Posterior vena cava (tissue), 2 donors: Measurements from ENCODE around the gene PLXNA4. TPM values are rescaled to one million over a fixed set of nuclear protein-coding genes. Genes with fewer than 3 reads are reported as not detected.

ENCODE experiments used
- DNase-seq: peaks from one replicate; pipeline ENCODE4 v3.0.0-alpha.2; 2020; ENCODE audit warnings: low spot score
- intact Hi-C, 2 donors: fragments of 100-400 bp; cut with DNase I; formaldehyde crosslinking; loops; one replicate each; pipeline versions ENCODE4 v1.14.1 to v1.14.2; 2022 to 2023
- total RNA-seq, 2 donors: library from RNA; stranded (reverse); fragmentation: NEBNext Ultra II Directional; extraction: Animal tissue kit (Norgen Biotek cat#: 25700); gene quantifications; one replicate each; pipeline ENCODE4 v1.2.1, GENCODE V29; 2021
- donor health status: DM: yes; HTN: yes; CAD: no.
- donor health status: DM: yes; HTN: yes; CAD: no.

Gene PLXNA4
- total RNA-seq, 2 donors from 2014 or later = 24.9 to 61.2 TPM

DNA sequence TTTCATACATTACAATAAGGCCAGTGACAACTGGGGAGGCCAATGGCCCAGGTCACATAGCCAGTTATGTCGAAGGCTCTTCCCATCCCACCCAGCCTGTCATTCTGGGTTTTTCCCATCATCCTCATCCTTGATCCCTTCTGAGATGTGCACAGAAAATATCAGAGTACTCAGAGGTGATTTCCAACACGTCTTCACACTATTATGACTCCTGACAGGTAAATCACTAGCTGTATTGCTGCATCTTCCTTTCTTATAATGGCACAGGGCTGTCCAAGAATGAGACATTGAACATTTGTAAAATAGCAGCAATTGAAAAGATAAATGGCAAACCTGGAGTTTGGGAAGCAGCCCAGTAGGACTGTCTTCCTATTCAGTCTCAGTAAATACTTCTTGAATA lies 159.9 kb downstream of the PLXNA4 start:
- peak; percentile 37 for DNase-seq
- intact Hi-C loops = no loop called here

DNA sequence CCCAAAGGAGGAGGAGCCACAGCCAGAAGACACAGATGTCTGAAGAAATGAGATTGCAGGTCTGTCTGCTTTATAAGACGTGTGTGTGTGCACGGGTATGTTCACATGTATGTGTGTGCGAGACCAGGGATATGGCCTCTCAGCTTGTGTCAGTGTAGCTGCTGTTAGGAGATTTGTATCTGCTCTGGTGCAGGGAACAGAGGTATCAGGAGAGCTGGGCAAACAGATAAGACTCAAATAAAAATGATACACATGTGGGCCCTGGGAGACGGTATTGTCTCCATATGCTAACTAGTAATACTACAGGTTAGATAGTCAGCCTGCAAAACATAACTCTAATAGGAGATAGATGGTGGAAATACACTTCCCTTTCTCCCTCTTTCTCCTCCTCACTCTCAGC lies 161.0 kb downstream of the PLXNA4 start:
- DNase-seq = peak; percentile 43
- intact Hi-C loops = no loop called here

DNA sequence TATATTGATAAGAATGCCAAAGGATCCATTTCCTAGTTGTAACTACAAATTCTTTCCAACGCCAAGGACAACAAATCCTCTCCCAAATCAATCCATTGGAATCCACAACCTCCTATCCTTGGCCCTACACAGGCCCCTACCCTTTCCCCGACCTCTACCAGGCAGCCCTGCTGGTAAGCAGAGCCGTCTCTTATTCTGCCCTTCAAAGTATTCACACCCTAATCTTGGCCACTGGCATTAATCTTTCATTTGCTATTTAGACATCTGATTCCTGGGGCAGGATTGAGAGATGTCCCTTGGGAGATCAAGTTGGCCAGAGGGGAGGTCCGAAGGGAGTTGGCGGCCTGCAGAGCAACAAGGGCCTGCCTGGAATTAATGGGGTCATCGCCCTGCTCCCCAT lies 161.4 kb downstream of the PLXNA4 start:
- DNase-seq = no peak
- intact Hi-C loops = no loop called here

DNA sequence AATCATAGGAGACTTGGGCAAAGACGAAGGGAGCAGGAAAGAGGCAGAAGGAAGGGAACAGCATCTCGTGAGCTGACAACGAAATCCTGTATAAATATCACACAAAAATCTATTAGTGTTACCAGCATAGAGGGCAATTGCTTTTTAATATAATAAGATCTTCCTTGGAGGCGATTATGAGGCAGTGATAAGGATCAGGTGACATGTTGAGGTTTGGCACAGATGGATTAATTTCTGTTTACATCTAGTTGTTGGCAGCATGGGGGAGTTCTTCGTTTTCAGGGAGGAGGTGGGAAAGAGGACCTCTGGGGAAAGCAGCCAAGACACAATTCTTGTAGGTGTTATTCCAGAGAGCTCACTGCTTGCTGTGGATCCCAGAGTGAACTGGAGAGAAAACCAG lies 163.8 kb downstream of the PLXNA4 start:
- intact Hi-C loops = no loop called here

DNA sequence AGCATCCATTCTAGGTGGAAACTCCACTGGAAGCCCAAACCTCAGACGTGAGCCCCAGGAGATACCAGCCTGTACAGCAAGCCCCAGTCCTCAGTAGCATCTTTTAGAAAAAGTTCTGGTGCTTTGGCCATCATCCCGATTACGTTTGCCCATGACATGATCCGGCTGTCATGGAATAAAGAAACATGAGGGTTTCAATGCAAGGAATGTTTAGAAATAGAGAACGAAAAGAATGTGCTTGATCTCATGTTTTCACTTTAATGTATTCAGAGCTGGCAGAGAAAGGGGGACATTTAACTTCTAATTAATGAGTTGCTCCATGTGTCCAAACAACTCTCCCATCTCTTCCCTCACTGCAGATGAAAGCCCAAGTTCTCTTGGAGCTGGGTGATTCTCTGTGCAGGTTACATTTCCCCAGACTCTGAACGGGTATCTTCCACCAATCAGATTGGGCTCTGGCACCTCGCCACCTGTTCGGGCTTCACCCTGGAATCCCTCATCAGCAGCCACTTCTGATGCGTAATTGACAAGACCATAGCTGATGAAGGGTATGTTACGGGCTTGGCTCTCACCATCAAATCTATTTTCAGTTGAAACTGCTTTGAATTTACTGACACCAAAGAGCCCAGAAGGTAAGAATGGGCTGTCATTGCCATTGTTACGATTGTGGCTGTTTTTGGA lies 165.3 kb downstream of the PLXNA4 start:
- intact Hi-C loops = no loop called here

More for the DNA sequence above, 163.8 kb downstream of the PLXNA4 start:
- DNase-seq = peak; percentile 3

DNA sequence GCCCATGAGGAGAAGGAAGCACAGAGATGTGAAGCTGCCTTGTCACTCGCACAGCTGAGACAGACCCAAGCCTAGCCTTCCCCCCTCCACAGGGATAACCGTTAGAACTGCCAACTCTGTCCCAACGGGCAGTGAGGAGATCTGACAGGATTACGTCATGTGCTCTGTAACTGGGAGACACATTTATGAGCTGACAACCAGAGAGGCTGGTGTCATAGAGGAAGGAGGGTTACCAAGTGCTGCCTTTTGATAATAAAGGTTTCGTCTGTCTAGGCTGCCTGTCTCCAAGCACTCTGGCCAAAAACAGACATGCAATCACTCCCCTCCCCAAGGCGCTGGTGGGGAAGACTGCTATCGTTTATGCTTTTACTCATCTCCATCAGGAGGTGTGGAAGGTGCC lies 165.9 kb downstream of the PLXNA4 start:
- intact Hi-C loops = no loop called here
- peak; percentile 72 for DNase-seq

More for the DNA sequence above, 165.3 kb downstream of the PLXNA4 start:
- DNase-seq = peak; percentile 66

DNA sequence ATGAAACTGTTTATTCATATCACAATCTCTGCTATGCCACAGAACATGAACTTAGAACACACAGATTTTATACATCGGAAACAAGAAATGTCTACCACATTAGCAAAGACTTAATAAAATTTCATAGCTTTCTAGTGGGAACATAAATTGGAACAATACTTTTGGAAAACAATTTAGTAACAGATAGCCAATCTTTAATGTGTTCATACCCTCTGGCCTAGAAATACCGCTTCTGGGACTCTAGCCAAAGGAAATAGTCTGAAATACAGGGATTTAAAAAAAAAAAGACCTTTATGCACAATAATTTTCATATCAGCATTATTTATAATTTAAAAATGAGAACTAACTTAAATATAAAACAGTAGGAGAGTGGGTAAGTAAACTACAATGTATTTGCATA lies 168.5 kb downstream of the PLXNA4 start:
- intact Hi-C loops = loop anchor here in 1 of 2 donors (10.0 kb wide), 1 partner anchor 57 kb away; no protein-coding TSS in a partner anchor

DNA sequence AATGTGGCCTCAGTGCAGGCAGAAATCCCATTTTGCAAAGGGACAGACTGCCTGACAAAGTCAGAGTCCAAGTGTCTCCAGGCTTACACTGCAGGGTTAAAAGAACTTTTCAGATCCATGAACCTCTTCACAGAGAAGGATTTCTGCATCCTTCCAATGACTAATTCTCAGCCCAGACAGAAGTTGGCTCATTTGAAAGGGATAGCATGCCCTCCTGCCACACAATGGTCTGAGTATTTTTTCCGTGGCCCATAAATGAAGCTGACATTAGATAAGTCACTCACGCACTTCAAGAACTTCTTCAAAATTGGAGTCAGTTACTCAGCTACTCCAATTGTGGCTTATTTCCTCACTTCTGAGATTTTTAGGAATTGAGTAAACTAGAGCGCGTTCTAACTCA lies 170.2 kb downstream of the PLXNA4 start:
- no peak for DNase-seq
- intact Hi-C loops = loop anchor here in 1 of 2 donors (10.0 kb wide), 1 partner anchor 59 kb away; no protein-coding TSS in a partner anchor

More for the DNA sequence above, 168.5 kb downstream of the PLXNA4 start:
- no peak for DNase-seq

DNA sequence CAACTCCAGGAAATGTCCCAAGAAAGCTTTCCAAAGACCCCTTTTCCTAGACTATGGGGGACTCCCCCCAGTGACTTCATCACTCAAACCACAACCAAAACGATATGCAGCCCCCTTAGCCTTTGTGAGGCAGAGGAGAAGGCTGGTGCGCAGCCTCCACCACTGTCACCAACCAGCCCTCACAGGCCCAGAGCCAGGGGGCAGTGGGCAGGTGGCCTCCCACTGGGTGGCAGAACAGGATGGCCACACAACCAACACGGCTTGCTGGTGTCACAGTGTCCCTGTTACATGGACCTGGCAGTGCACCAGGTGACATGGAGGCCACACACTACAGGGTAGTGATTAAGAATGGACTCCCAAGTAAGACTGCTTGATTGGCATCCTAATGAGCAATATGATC lies 172.0 kb downstream of the PLXNA4 start:
- DNase-seq = peak; percentile 61
- intact Hi-C loops = loop anchor here in 1 of 2 donors (10.0 kb wide), 1 partner anchor 61 kb away; no protein-coding TSS in a partner anchor

DNA sequence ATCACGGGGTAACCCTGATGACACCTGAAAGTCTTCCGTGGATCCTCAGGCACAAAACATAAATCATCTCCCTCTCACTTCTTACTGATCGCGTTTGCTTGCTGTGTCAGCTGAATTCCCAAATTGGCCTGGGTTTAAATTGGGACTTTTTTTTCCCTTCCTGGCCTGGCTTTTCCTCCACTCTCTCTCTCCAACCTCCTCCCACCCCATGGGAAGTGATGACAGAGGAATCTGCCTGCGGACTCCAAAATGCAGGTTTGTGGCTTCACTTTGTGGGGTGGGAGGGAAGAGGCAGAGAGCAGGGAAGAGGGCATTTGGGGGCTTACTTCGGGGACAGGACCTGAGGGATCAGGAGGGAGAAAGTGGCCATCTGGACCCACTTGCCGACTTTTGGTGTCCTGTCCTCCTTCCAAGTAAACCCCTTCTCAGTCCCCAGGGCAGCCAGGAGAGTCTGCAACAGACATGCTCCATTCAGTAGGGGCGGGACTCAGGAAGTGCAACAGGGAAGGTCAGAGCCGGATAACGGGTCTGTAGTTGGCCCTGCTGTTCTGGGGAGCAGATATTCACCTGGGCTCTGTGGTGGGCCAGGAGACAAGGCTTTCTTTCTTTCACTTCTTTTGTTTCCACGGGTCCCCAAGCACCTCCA lies 172.7 kb downstream of the PLXNA4 start:
- DNase-seq = peak; percentile 44
- intact Hi-C loops = loop anchor here in 1 of 2 donors (10.0 kb wide), 1 partner anchor 61 kb away; no protein-coding TSS in a partner anchor

DNA sequence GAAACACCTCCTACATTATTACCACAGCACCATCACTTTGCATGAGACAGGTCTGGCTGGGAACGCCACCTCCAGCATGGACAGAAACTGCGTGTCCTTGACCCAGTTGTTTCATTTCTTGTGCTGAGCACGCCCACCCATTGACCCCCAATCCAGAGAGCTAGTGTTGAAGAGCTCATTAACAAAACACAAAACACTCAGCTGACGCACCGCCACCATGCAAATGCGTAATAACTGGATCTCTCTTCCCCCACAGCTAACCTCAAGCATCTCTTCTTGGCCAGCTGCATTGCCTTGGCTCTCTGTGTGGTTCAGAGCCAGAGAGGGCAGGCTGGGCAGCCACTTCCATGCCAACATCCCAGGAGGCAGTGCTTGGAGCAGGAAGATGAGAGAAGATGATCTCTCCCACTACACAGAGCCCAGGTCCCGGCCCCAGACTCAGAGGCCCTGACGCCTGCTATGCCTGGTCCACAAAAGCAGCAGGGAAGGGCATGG lies 173.5 kb downstream of the PLXNA4 start:
- intact Hi-C loops = loop anchor here in 1 of 2 donors (10.0 kb wide), 1 partner anchor 62 kb away; no protein-coding TSS in a partner anchor
- DNase-seq = peak; percentile 79

DNA sequence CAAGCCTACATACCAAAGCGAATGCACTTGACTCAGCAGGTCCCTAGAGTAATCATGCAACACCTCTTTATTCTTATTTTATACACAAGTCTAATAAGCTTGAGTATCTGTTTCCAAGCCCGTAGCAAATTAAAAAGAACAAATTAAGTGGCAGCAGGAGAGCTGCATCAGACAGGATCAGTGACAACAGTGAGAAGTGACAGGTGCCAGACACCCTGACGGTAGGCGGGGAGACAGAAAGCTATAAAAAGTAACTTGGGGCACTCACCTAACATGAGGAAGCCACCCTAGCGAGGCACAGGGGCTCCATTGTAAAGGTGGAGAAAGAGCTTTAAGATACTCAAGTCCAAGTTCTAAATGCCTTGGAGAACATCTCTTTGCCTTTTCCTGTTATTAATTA lies 174.2 kb downstream of the PLXNA4 start:
- intact Hi-C loops = loop anchor here in 1 of 2 donors (10.0 kb wide), 1 partner anchor 63 kb away; no protein-coding TSS in a partner anchor

DNA sequence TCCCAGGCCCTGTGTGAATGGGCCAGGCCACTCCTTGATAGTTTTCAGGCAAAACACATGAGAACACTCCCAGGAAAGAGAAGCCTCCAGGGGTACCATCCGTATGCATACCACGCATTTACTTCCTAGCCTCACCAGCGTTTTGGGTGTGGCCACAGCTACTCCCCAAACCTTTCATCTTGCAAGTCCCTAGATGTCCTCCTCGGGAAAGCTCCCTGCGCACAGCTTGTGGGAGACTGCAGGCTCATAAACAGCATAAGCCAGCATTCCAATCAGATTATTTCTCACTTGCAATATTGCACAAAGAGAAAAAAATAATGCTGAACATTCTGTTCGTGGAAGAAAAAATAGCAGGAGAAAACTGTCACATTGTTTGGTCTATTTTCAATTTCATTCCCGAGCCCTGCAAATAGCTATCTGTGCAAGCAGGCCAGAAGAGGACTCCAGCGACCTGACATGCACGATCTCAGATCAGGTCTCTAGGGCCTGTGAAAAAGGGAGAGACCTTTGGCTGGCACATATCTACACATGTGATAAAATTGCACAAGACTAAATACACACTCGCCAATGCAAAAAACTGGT lies 175.6 kb downstream of the PLXNA4 start:
- intact Hi-C loops = loop anchor here in 1 of 2 donors (10.0 kb wide), 1 partner anchor 64 kb away; no protein-coding TSS in a partner anchor
- peak; percentile 82 for DNase-seq

More for the DNA sequence above, 174.2 kb downstream of the PLXNA4 start:
- DNase-seq = peak; percentile 15

DNA sequence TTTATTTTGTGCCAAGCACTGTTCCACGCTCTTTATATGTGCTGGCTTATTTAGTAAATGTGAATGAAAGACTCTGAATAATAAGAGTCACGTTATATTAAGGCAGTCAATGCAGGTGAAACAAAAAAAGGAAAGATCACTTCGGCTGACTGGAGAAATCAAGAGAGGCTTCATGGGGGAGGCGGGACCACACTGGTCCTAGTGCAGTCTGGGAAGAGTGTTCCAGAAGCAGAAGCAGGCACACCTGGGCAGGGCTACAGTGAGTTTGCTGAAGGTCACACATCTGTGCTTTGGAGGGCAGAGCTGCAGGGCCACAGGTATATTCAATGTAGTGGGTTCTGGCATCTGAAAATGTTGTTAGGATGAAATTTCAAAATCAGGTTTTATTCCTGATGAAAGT lies 176.9 kb downstream of the PLXNA4 start:
- intact Hi-C loops = loop anchor here in 1 of 2 donors (10.0 kb wide), 1 partner anchor 95 kb away; no protein-coding TSS in a partner anchor

DNA sequence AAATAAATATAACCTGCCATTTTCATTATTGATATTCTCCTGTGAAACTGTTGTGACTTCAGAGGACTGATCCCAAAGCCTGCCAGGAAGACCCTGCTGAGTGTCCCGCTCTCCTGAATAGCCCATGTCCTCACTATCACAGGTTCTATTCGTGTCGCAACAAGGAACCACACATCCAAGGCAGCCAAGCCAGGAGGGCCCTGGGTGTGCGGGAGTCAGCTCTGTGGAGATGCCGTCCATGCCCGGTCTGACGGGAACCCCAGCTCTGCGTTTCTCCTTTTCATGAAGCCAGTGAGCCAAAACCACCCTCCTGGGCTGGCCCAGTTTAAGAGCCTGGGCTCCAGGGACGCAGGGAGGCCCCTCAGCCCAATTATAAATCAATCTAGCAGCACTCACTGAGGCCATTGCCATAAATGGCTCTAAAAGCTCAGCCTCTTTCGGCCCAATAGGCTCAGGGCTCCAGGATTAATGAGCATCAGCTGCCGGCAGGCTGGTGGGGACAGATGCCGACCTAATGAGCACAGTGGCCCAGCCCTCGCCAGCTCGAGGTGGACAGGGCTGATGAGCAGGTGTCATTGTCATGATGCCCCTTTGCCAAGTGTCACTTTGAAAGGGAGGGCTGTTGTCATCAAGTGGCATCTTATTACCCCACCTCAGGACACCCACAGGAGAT lies 177.9 kb downstream of the PLXNA4 start:
- intact Hi-C loops = loop anchor here in 1 of 2 donors (10.0 kb wide), 1 partner anchor 96 kb away; no protein-coding TSS in a partner anchor
- peak; percentile 58 for DNase-seq

More for the DNA sequence above, 176.9 kb downstream of the PLXNA4 start:
- peak; percentile 44 for DNase-seq

DNA sequence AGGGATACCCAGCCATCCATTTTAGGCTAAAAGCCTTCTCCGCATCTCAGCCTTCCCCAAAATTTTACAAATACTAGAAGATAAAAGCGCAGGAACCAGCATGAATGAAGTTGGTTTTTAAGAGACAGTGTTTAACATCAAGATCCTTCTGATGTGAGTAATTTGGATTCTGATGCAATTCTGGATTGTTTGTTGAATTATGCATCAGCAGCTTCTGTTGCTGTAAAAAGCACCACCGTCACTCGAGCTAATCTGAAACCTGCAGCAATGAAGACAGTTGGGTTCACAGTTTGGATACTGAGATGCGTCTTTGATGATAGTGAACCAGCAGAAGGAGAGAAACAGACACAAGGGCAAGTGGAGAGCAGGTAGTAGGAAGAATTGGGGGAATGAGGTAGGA lies 179.2 kb downstream of the PLXNA4 start:
- intact Hi-C loops = loop anchor here in 1 of 2 donors (10.0 kb wide), 1 partner anchor 98 kb away; no protein-coding TSS in a partner anchor
- DNase-seq = no peak

DNA sequence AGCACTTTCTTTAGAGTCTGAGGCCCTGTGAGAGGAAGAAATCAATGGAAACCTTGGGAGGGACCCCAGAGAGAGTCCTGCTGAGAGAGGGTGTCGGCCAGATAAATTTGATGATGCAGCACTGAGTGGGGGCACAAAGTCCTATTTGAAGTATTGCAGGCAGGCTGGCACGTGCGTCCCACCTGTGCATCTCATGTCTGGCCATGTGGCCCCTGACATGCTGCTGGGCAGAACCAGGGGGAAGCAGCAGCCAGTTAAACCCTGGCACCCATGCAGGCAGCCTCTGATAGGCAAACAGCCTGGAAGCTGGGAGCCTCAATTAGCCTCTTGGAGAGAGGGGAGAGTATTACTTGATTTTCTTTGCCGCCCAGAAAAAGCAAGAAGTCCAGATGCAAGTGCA lies 180.9 kb downstream of the PLXNA4 start:
- intact Hi-C loops = loop anchor here in 1 of 2 donors (10.0 kb wide), 1 partner anchor 99 kb away; no protein-coding TSS in a partner anchor

DNA sequence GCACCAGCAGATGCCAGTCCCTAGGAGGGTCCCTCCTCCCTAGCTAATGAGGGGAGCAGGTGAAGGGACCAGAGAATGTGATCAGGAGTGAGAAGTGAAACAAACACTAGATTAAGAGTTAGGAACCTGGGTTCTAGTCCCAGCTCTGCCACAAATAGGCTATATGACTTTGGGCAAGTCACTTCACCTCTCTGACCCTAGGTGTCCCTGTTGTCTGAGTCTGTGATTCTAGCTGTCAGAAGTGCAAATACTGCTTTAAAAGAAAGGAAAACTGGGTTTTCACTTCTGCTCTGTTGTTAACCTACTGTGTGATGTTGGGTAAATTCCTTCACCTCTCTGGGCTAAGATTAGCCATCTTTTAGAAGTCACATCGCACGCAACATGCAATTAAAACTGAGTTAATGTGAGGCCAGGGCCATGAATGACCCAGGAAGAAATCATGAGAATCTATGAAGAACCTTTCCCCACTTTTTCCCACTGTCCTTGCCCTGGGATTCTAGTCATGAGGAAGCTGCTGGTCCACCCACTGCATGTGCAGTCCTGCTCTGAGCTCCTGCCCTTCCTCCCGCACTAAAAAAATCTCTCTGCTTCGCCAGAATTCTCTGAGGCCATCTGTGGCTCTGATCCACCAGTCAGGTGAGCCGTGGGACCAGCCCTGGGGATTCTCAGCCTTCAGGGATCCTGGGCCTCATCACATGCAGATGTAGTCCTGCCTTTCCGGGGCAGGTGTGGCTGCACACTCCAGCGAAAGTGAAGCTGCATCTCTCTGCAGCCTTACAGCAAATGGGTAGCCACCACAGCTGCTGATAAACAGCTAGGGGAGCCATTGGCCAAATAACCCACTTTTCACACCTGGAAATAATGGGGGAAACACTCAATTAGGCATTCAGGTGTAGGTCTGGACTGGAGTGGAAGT lies 181.7 kb downstream of the PLXNA4 start:
- intact Hi-C loops = loop anchor here in 1 of 2 donors (10.0 kb wide), 1 partner anchor 100 kb away; no protein-coding TSS in a partner anchor
- DNase-seq = peak; percentile 34

More for the DNA sequence above, 180.9 kb downstream of the PLXNA4 start:
- DNase-seq = peak; percentile 8
